H1 (cell line): ENCODE results near the gene SMTNL2. TPM values are rescaled to one million over a fixed set of nuclear protein-coding genes. Genes with fewer than 3 reads are reported as not detected.

Source experiments
- CTCF ChIA-PET: fragments of 300-600 bp; sonication (Branson Sonifier 250); formaldehyde crosslinking; loops from one replicate; lab custom pipeline; 2021; ENCODE audit not compliant: partially characterized antibody; lab: Charles Lee
- POLR2A ChIA-PET: fragments of 300-600 bp; sonication (Branson Sonifier 250); formaldehyde crosslinking; loops from one replicate; lab custom pipeline; 2021; ENCODE audit warnings: inconsistent platforms; ENCODE audit not compliant: partially characterized antibody; lab: Charles Lee
- DNase-seq, 2 experiments: peaks; one replicate each; pipeline versions ENCODE4 v3.0.0 to v3.0.0-alpha.2; 2010 to 2022; ENCODE audit warnings: low spot score in 2 of 2, low read depth in 1 of 2, mixed read lengths in 1 of 2
- FAIRE-seq: peaks from 2 replicates; lab custom pipeline; 2011; peaks lifted over from hg19 to GRCh38; lab: Jason Lieb, UNC
- H2AFZ ChIP-seq: 2 replicates; pipeline ENCODE4 v1.8.1; 2012; ENCODE audit warnings: low read length, inconsistent platforms
- H2AK5ac ChIP-seq: 2 replicates; pipeline ENCODE4 v1.6.1; 2013; ENCODE audit warnings: low read depth, low read length
- H2BK120ac ChIP-seq: replicated peaks from 2 replicates; pipeline ENCODE3; 2013; ENCODE audit warnings: low read depth, low read length, inconsistent platforms
- H2BK12ac ChIP-seq: 2 replicates; pipeline ENCODE4 v1.6.1; 2013; ENCODE audit warnings: low read depth, low read length
- H2BK15ac ChIP-seq: 2 replicates; pipeline ENCODE4 v1.6.1; 2013; ENCODE audit warnings: low read length
- H2BK20ac ChIP-seq: 2 replicates; pipeline ENCODE4 v1.6.1; 2013; ENCODE audit warnings: low read length
- H2BK5ac ChIP-seq: 2 replicates; pipeline ENCODE4 v1.6.1; 2013; ENCODE audit warnings: low read depth, low read length
- H3K14ac ChIP-seq: 2 replicates; pipeline ENCODE4 v1.6.1; 2013; ENCODE audit warnings: inconsistent platforms; ENCODE audit not compliant: insufficient read length
- H3K18ac ChIP-seq: 2 replicates; pipeline ENCODE4 v1.6.1; 2013; ENCODE audit warnings: low read length; ENCODE audit errors: extremely low read depth
- H3K23ac ChIP-seq: 2 replicates; pipeline ENCODE4 v1.6.1; 2013; ENCODE audit warnings: inconsistent platforms; ENCODE audit not compliant: insufficient read length
- H3K23me2 ChIP-seq: 2 replicates; pipeline ENCODE4 v1.6.1; 2013; ENCODE audit warnings: low read depth, low read length
- H3K27ac ChIP-seq: 2 replicates; pipeline ENCODE4 v1.6.1; 2011; ENCODE audit warnings: low read depth, low read length, inconsistent platforms
- H3K27me3 ChIP-seq, 4 experiments: replicated peaks in 1 of 4; 1 replicate in 1 of 4; 2 replicates in 3 of 4; pipeline versions ENCODE4 v1.6.1 to v1.8.1; 2011 to 2013; ENCODE audit warnings: low read length in 3 of 4, mild to moderate bottlenecking in 3 of 4, inconsistent platforms in 2 of 4, mixed read lengths in 2 of 4, moderate library complexity in 1 of 4; ENCODE audit not compliant: control insufficient read depth in 3 of 4, insufficient read depth in 3 of 4; ENCODE audit errors: extremely low read depth in 1 of 4
- H3K36me3 ChIP-seq, 4 experiments: 2 replicates each; pipeline versions ENCODE4 v1.6.1 to v1.8.1; 2011 to 2013; ENCODE audit warnings: mild to moderate bottlenecking in 4 of 4, low read length in 3 of 4, moderate library complexity in 2 of 4, control low read depth in 1 of 4, inconsistent platforms in 1 of 4; ENCODE audit not compliant: insufficient read depth in 4 of 4, control insufficient read depth in 2 of 4
- H3K4ac ChIP-seq: replicated peaks from 2 replicates; pipeline ENCODE3; 2013; ENCODE audit warnings: low read length, low read depth, mixed read lengths, inconsistent platforms; ENCODE audit not compliant: insufficient read length
- H3K4me1 ChIP-seq, 4 experiments: replicated peaks in 1 of 4; 1 replicate in 1 of 4; 2 replicates in 3 of 4; pipeline versions ENCODE4 v1.6.1 to v1.8.1; 2011 to 2013; ENCODE audit warnings: low read length in 3 of 4, inconsistent platforms in 2 of 4, mixed read lengths in 1 of 4; ENCODE audit not compliant: insufficient read depth in 4 of 4, control insufficient read depth in 3 of 4
- H3K4me2 ChIP-seq, 2 experiments: 2 replicates each; pipeline versions ENCODE4 v1.6.1 to v1.8.1; 2011 to 2013; ENCODE audit warnings: low read depth in 2 of 2, low read length in 2 of 2, control low read depth in 1 of 2, inconsistent platforms in 1 of 2, mild to moderate bottlenecking in 1 of 2; ENCODE audit not compliant: insufficient read depth in 1 of 2
- H3K4me3 ChIP-seq, 4 experiments: fragments of 200-600, 300-600 bp in 1 of 4; sonication (generic), shearing (Covaris generic), sonication (Bioruptor Twin) in 1 of 4; 2 replicates each; pipeline versions ENCODE4 v1.5.1 to v1.8.1; 2011 to 2016; ENCODE audit warnings: low read length in 4 of 4, low read depth in 3 of 4, control low read depth in 2 of 4, inconsistent platforms in 2 of 4, mild to moderate bottlenecking in 2 of 4, mixed read lengths in 1 of 4, moderate library complexity in 1 of 4; ENCODE audit not compliant: insufficient read depth in 2 of 4; ENCODE audit errors: extremely low read depth in 1 of 4
- H3K56ac ChIP-seq: replicated peaks from 2 replicates; pipeline ENCODE3; 2013; ENCODE audit warnings: low read depth, mild to moderate bottlenecking, mixed read lengths, low read length, inconsistent platforms; ENCODE audit not compliant: insufficient read length
- H3K79me1 ChIP-seq: 2 replicates; pipeline ENCODE4 v1.6.1; 2013; ENCODE audit warnings: low read depth, low read length, control low read depth
- H3K79me2 ChIP-seq, 2 experiments: 2 replicates each; pipeline versions ENCODE4 v1.6.1 to v1.8.1; 2012 to 2013; ENCODE audit warnings: low read length in 2 of 2, mild to moderate bottlenecking in 2 of 2, inconsistent platforms in 1 of 2; ENCODE audit not compliant: insufficient read depth in 2 of 2, control insufficient read depth in 1 of 2
- H3K9ac ChIP-seq, 4 experiments: replicated peaks in 1 of 4; 1 replicate in 1 of 4; 2 replicates in 3 of 4; pipeline versions ENCODE4 v1.6.1 to v1.8.1; 2011 to 2013; ENCODE audit warnings: low read depth in 3 of 4, low read length in 3 of 4, control low read depth in 2 of 4, mild to moderate bottlenecking in 2 of 4, moderate library complexity in 2 of 4, inconsistent platforms in 1 of 4; ENCODE audit errors: extremely low read depth in 1 of 4
- H3K9me3 ChIP-seq, 2 experiments: 2 replicates each; pipeline versions ENCODE4 v1.6.1 to v1.8.1; 2012 to 2013; ENCODE audit warnings: mild to moderate bottlenecking in 2 of 2, moderate library complexity in 2 of 2, control low read depth in 1 of 2, inconsistent platforms in 1 of 2, low read depth in 1 of 2, low read length in 1 of 2, mixed read lengths in 1 of 2; ENCODE audit not compliant: insufficient read depth in 2 of 2
- H4K20me1 ChIP-seq, 2 experiments: replicated peaks in 1 of 2; 2 replicates each; pipeline versions ENCODE3 to v1.8.1; 2011 to 2013; ENCODE audit warnings: inconsistent platforms in 2 of 2, low read length in 2 of 2, mild to moderate bottlenecking in 1 of 2; ENCODE audit not compliant: insufficient read depth in 2 of 2, control insufficient read depth in 1 of 2
- H4K5ac ChIP-seq: 2 replicates; pipeline ENCODE4 v1.6.1; 2013; ENCODE audit warnings: low read length, low read depth, mixed read lengths, inconsistent platforms; ENCODE audit not compliant: insufficient read length
- H4K8ac ChIP-seq: 2 replicates; pipeline ENCODE4 v1.8.0; 2013; ENCODE audit warnings: mild to moderate bottlenecking, moderate library complexity, low read length, inconsistent platforms; ENCODE audit not compliant: insufficient read depth; ENCODE audit errors: extremely low read depth
- H4K91ac ChIP-seq: replicated peaks from 2 replicates; pipeline ENCODE3; 2013; ENCODE audit warnings: low read length, mixed read lengths, inconsistent platforms; ENCODE audit not compliant: insufficient read length
- CBX8 ChIP-seq: fragments of 300-800, 300-1000 bp; sonication (generic); IDR thresholded peaks from 2 replicates; pipeline ENCODE4 v1.7.1; 2016; ENCODE audit warnings: low read depth, low read length, borderline replicate concordance
- CEBPB ChIP-seq: IDR thresholded peaks from 2 replicates; pipeline ENCODE4 v1.6.1; 2012; ENCODE audit warnings: low read depth, low read length
- TAF1 ChIP-seq: IDR thresholded peaks from 2 replicates; pipeline ENCODE4 v1.6.1; 2011; ENCODE audit warnings: mild to moderate bottlenecking, low read depth, low read length
- WGBS, 2 experiments: shearing (Covaris generic) in 1 of 2; methylation state at CpG; one replicate each; pipeline versions ENCODE4 v1.1.6 to v1.1.7; 2013 to 2015; ENCODE audit warnings: low lambda C conversion rate in 2 of 2, mixed read lengths in 2 of 2, inconsistent platforms in 1 of 2, low coverage in 1 of 2, missing lambda C conversion rate in 1 of 2; ENCODE audit not compliant: insufficient replicate concordance in 2 of 2, insufficient coverage in 1 of 2, insufficient read length in 1 of 2; ENCODE audit errors: extremely low coverage in 1 of 2, missing lambda C conversion rate in 1 of 2; 5-methylcytosine and 5-hydroxymethylcytosine counted together
- polyA plus RNA-seq, 7 experiments: library from polyadenylated mRNA; depleted of rRNA in 3 of 7; stranded (reverse) in 5 of 7; unstranded in 2 of 7; fragments of >200 nt in 5 of 7; fragments of 200-250 nt in 2 of 7; gene quantifications; 1 replicate in 5 of 7; 2 replicates in 1 of 7; 4 replicates in 1 of 7; pipeline versions ENCODE4 v1.2.1 to v1.2.3, GENCODE V29; 2011 to 2013; ENCODE audit warnings: missing spikeins in 2 of 7, mixed read lengths in 2 of 7
- total RNA-seq: library from RNA; stranded (reverse); fragmentation: NEBNext Ultra II Directional; extraction: Animal tissue kit (Norgen Biotek cat#: 25700); gene quantifications from 2 replicates; pipeline ENCODE4 v1.2.1, GENCODE V29; 2021

SMTNL2 gene
- total and polyA plus RNA-seq, 2 of the 8 experiments (the other 6 are each of a cell fraction or from before 2014, with no cell fraction given): 3.6 to 4.5 TPM

DNA sequence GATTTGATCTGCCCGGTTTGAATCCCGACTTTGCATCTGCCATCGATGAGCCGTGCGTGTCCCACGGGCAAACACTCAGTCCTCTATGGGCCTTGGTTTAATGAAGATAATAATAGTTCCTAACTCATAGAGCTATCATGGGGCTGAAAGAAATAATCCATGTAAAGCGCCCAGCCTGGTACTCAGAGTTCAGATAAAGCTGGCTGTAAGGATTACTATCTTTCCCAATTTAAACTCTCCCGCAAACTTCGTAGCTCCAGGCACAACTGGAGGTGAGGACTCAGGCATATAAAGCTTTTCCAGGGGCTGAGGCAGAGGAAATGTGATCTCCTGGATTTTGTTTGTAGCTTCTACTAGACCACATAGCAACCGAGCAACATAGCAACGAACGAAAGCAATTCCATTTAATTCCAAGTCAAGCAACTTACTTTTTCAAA, 40.9 kb downstream of the SMTNL2 start:
- no peak overlapping the region for H2BK15ac ChIP-seq
- H4K91ac ChIP-seq: no peak overlapping the region
- H2AK5ac ChIP-seq: no peak overlapping the region
- no peak overlapping the region for H3K23ac ChIP-seq
- no peaks in the 10 kb centered on the region; a peak in 1 of 7 replicates for H3K4me1 ChIP-seq
- no peak overlapping the region for H4K8ac ChIP-seq
- no peak overlapping the region for H2AFZ ChIP-seq
- ChIA-PET POLR2A (interaction anchor here (1.0 to 1.9 kb wide), 4 partner anchors 10 to 70 kb away, joined by 3 to 10 read pairs (median 4); partner anchors contain the start of gene MYBBP1A), CTCF (interaction anchor here (0.6 to 7.2 kb wide), 31 partner anchors 10 to 409 kb away, joined by 3 to 170 read pairs (median 4); partner anchors contain the start of genes GGT6 and SMTNL2)
- no peak overlapping the region for H2BK12ac ChIP-seq
- no peak overlapping the region for H4K5ac ChIP-seq
- DNase-seq (no peak), FAIRE-seq (no peak)
- no peaks in the 10 kb centered on the region for H4K20me1 ChIP-seq
- H3K4me3 ChIP-seq: no peak overlapping the region
- no peak overlapping the region for H3K18ac ChIP-seq
- H3K27ac ChIP-seq: no peak overlapping the region
- WGBS, 2 experiments: 89% methylated on average over 12 of the region's 12 CpGs; no CpG with 5 or more reads in 1 of the 2 experiments
- TF ChIP-seq CEBPB: no peak
- no peak for TF ChIP-seq TAF1
- no peak for TF ChIP-seq CBX8
- H2BK20ac ChIP-seq: no peak overlapping the region
- no peak overlapping the region for H3K9ac ChIP-seq
- no peaks in the 10 kb centered on the region for H3K36me3 ChIP-seq
- no peak overlapping the region for H3K4ac ChIP-seq
- H3K79me1 ChIP-seq: no peaks in the 10 kb centered on the region
- no peak overlapping the region for H2BK120ac ChIP-seq
- no peak overlapping the region for H3K14ac ChIP-seq
- no peak overlapping the region for H2BK5ac ChIP-seq
- no peak overlapping the region for H3K56ac ChIP-seq
- H3K79me2 ChIP-seq: no peaks in the 10 kb centered on the region
- no peak overlapping the region for H3K4me2 ChIP-seq
- 0 out of 7 replicates have a peak, but pooled peaks cover 0 to 2% (median 0%) of the 10 kb centered on the region in 4 experiments for H3K27me3 ChIP-seq
- H3K9me3 ChIP-seq: no peaks in the 10 kb centered on the region
- H3K23me2 ChIP-seq: no peaks in the 10 kb centered on the region; the same call in 1 of the 2 replicates
